Prostate gland (tissue), 2 donors: ENCODE data around the gene RASGRF2. TPM values are rescaled to one million over a fixed set of nuclear protein-coding genes. Genes with fewer than 3 reads are reported as not detected.
"Not testable (repeated sequence)": the region's sequence is repeated elsewhere in the genome, so short reads cannot be mapped to it uniquely, and the experiment has no call there.

Source experiments
- DNase-seq: peaks from one replicate; pipeline ENCODE4 v3.0.0-alpha.2; 2019; ENCODE audit warnings: low spot score
- H3K27ac ChIP-seq, 2 donors: fragments of 200-600 bp; sonication (generic); 2 replicates each; pipeline ENCODE4 v1.5.1; 2017 to 2019
- H3K27me3 ChIP-seq: fragments of 200-600 bp; sonication (generic); replicated peaks from 2 replicates; pipeline ENCODE4 v1.5.1; 2019; ENCODE audit not compliant: insufficient read depth
- H3K36me3 ChIP-seq, 2 donors: fragments of 200-600 bp; sonication (generic); 1 replicate in 1 of 2; 2 replicates in 1 of 2; pipeline versions ENCODE4 v1.5.1 to v1.8.1; 2017 to 2019
- H3K4me1 ChIP-seq: fragments of 200-600 bp; sonication (generic); replicated peaks from 2 replicates; pipeline ENCODE4 v1.5.1; 2019
- H3K4me3 ChIP-seq, 2 donors: fragments of 200-600 bp; sonication (generic); 2 replicates each; pipeline ENCODE4 v1.5.1; 2017 to 2019
- H3K9me3 ChIP-seq: fragments of 200-600 bp; sonication (generic); 2 replicates; pipeline ENCODE4 v1.5.1; 2017
- POLR2A ChIP-seq: fragments of 450-650 bp; IDR thresholded peaks from one replicate; pipeline ENCODE4 v1.6.1; 2016; ENCODE audit warnings: antibody characterized with exemption, mild to moderate bottlenecking
- POLR2AphosphoS5 ChIP-seq: sonication (generic); formaldehyde crosslinking; IDR thresholded peaks from one replicate; pipeline ENCODE4 v1.6.1; 2017; ENCODE audit warnings: antibody characterized with exemption
- WGBS: methylation state at CpG from one replicate; pipeline ENCODE4 v1.1.5; 2018; 5-methylcytosine and 5-hydroxymethylcytosine counted together
- intact Hi-C: fragments of 100-400 bp; cut with DNase I; formaldehyde crosslinking; loops from one replicate; pipeline ENCODE4 v1.14.2; 2022
- total RNA-seq, 2 donors: library from RNA; depleted of rRNA; stranded (reverse); fragments of >200 nt; gene quantifications; one replicate each; pipeline ENCODE4 v1.1.0, GENCODE V29; 2016
- TF ChIP-seq, protein P1 (sequence below), 4 experiments: fragments of 200-600 bp in 2 of 4; fragments of 450-650 bp in 2 of 4; sonication (generic) in 2 of 4; IDR thresholded peaks; 1 replicate in 3 of 4; 2 replicates in 1 of 4; pipeline ENCODE4 v1.5.1; 2016 to 2019; ENCODE audit warnings: antibody characterized with exemption in 4 of 4, mild to moderate bottlenecking in 2 of 4, moderate library complexity in 2 of 4

The RASGRF2 gene
- total RNA-seq, 2 donors from 2014 or later = 3.0 to 7.6 TPM

DNA sequence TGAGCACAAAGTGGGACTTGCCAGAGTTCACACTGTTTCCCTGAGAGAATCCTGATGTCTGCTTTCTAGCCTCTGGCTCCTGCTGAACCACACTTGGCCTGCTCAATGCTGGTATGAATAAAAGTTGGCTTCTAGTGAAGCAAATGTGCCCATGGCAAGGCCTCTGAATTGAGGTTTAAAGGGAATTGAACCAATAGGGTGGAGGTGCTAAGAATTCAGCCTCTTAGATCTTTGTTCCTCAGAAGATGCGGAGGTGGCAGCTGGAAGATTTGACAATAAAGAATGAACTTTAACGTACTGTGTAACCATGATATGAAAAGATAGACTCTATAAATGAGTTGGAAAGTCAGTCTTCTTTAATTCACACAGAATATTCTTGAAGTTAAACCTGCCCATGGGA, 57.2 kb downstream of the RASGRF2 start:
- Histone ChIP-seq H3K9me3 (no peaks in the 10 kb centered on the region), H3K36me3 (no peaks in the 10 kb centered on the region), H3K27me3 (no peaks in the 10 kb centered on the region), H3K4me1 (no peaks in the 10 kb centered on the region), H3K4me3 (no peak overlapping the region), H3K27ac (no peak overlapping the region)
- no peak for DNase-seq
- 47% methylated on average over 2 of the region's 2 CpGs for WGBS
- TF ChIP-seq POLR2AphosphoS5 (no peak), POLR2A (no peak)
- TF ChIP-seq, protein P1, sequence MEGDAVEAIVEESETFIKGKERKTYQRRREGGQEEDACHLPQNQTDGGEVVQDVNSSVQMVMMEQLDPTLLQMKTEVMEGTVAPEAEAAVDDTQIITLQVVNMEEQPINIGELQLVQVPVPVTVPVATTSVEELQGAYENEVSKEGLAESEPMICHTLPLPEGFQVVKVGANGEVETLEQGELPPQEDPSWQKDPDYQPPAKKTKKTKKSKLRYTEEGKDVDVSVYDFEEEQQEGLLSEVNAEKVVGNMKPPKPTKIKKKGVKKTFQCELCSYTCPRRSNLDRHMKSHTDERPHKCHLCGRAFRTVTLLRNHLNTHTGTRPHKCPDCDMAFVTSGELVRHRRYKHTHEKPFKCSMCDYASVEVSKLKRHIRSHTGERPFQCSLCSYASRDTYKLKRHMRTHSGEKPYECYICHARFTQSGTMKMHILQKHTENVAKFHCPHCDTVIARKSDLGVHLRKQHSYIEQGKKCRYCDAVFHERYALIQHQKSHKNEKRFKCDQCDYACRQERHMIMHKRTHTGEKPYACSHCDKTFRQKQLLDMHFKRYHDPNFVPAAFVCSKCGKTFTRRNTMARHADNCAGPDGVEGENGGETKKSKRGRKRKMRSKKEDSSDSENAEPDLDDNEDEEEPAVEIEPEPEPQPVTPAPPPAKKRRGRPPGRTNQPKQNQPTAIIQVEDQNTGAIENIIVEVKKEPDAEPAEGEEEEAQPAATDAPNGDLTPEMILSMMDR (IDR thresholded peaks at IDR 0.05) = no peak
- intact Hi-C loops = no loop called here

DNA sequence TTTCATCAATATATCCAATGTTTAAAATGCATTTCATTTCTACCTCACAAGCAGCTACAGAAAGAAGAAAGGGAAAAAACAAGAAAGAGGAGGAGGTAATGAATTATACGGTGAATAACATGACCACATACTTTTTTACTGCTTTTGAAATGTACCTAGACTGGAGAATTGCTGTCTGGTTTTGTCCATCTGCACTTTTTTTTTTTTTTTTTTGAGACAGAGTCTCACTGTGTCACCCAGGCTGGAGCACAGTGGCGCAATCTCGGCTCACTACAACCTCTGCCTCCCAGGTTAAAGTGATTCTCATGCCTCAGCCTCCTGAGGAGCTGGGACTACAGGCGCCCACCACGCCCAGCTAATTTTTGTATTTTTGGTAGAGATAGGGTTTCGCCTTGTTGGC, 58.4 kb downstream of the RASGRF2 start:
- H3K27ac ChIP-seq, H3K9me3 ChIP-seq, H3K36me3 ChIP-seq, H3K4me1 ChIP-seq, H3K4me3 ChIP-seq, intact Hi-C loops, H3K27me3 ChIP-seq, DNase-seq: not testable (repeated sequence)
- 94% methylated on average over 6 of the region's 6 CpGs for WGBS

DNA sequence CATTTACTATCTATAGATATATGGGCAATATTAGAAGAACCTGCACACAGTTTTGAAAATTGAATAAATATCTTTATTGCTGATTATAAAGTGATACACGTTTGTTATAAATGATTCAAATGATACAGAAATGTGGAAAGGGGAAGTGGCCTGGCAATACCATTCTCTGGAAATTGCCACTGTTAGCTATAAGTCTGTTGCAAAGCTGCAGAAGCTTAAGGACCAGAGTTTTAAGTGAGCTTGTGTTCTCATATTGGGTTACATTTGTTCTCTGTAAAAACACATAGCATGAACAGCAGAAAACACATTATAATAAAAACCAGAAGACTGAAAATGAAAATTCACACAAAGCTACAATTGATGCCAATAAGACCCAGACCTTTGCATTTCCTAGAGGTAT, 59.6 kb downstream of the RASGRF2 start:
- no peak for DNase-seq
- 46% methylated on average over 1 of the region's 1 CpG for WGBS
- Histone ChIP-seq H3K36me3 (no peaks in the 10 kb centered on the region), H3K4me1 (no peaks in the 10 kb centered on the region), H3K27me3 (no peaks in the 10 kb centered on the region), H3K9me3 (no peaks in the 10 kb centered on the region), H3K27ac (no peak overlapping the region), H3K4me3 (no peak overlapping the region)
- intact Hi-C loops = no loop called here
- TF ChIP-seq, protein P1 (IDR thresholded peaks at IDR 0.05) = no peak

DNA sequence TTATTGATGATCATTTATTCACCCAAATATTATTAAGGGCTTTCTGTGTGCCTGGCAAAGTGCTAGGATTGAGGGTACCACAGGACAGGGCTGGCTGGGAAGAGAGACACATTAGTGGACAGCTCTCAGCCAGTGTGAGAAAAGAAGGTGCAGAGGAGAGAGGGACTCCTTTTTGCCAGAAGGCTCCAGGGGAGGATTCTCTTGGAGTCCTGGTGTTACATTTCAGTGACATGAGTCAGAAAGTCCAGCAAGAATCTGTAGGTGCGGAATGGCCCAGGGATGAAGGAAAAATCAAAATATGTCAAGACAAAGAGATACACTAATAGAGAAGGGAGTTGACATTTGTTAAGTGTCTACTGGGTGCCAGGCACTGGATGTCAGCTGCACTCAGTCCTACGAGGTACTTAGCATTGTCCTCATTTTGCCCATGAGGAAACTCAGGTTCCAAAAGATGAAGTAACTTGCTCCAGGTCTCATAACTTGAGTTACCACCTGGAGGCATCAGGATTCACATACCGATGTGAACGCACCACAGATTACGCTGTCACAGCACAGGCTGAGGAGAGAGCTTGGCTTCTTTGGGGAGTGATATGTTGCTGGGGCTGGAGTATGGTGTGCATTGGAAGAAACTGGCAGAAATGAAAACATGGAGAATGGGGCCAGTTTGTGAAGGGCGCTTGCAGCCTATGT, 60.5 kb downstream of the RASGRF2 start:
- Histone ChIP-seq H3K9me3 (no peaks in the 10 kb centered on the region), H3K36me3 (no peaks in the 10 kb centered on the region), H3K27ac (no peak overlapping the region), H3K4me3 (no peak overlapping the region), H3K4me1 (no peaks in the 10 kb centered on the region), H3K27me3 (no peaks in the 10 kb centered on the region)
- WGBS = 76% methylated on average over 6 of the region's 6 CpGs
- no peak for TF ChIP-seq POLR2A
- TF ChIP-seq POLR2AphosphoS5 = no peak
- TF ChIP-seq, protein P1 (IDR thresholded peaks at IDR 0.05) = no peak
- intact Hi-C loops = no loop called here
- DNase-seq = no peak

- Histone ChIP-seq H3K4me1 (no peaks in the 10 kb centered on the region), H3K27me3 (no peaks in the 10 kb centered on the region), H3K36me3 (no peaks in the 10 kb centered on the region), H3K4me3 (no peak overlapping the region), H3K9me3 (no peaks in the 10 kb centered on the region), H3K27ac (no peak overlapping the region)
- 83% methylated on average over 4 of the region's 4 CpGs for WGBS
- TF ChIP-seq POLR2AphosphoS5 (no peak), POLR2A (no peak)
- TF ChIP-seq, protein P1 (IDR thresholded peaks at IDR 0.05) = no peak
- intact Hi-C loops = no loop called here
- no peak for DNase-seq
These were observed 61.3 kb downstream of the RASGRF2 start for GRCh38 chr5:81021486-81021885.
